Large intestine (tissue), 3 donors: ENCODE results near the gene GYS2. TPM values are rescaled to one million over a fixed set of nuclear protein-coding genes. Genes with fewer than 3 reads are reported as not detected.

ENCODE experiments used
- DNase-seq, 2 donors: peaks; one replicate each; pipeline versions ENCODE4 v3.0.0 to v3.0.0-alpha.2; 2013
- H3K27ac ChIP-seq: one replicate; pipeline ENCODE4 v1.5.1; 2013; ENCODE audit warnings: low read length
- H3K27me3 ChIP-seq: 2 replicates; pipeline ENCODE4 v1.6.1; 2013; ENCODE audit warnings: low read length; ENCODE audit not compliant: control insufficient read depth, insufficient read depth
- H3K36me3 ChIP-seq: 2 replicates; pipeline ENCODE4 v1.6.1; 2013; ENCODE audit warnings: low read length; ENCODE audit not compliant: control insufficient read depth, insufficient read depth
- H3K4me1 ChIP-seq: one replicate; pipeline ENCODE4 v1.6.1; 2013; ENCODE audit warnings: low read length; ENCODE audit not compliant: control insufficient read depth, insufficient read depth
- H3K4me3 ChIP-seq: one replicate; pipeline ENCODE4 v1.5.1; 2013; ENCODE audit warnings: low read length
- H3K9me3 ChIP-seq: one replicate; pipeline ENCODE4 v1.6.1; 2013; ENCODE audit warnings: mild to moderate bottlenecking, low read depth, low read length, moderate library complexity; ENCODE audit not compliant: control insufficient read depth
- WGBS: methylation state at CpG from one replicate; pipeline ENCODE4 v1.1.5; 2013; ENCODE audit warnings: low lambda C conversion rate; ENCODE audit not compliant: insufficient coverage; 5-methylcytosine and 5-hydroxymethylcytosine counted together
- polyA plus RNA-seq: library from polyadenylated mRNA; unstranded; fragments of 120-200 nt; gene quantifications from one replicate; pipeline ENCODE4 v1.2.1, GENCODE V29; 2013

GYS2 gene
- polyA plus RNA-seq, 1 donor = 0.03 TPM

- 100% methylated on average over 1 of the region's 1 CpG for WGBS
- Histone ChIP-seq H3K9me3 (no peaks in the 10 kb centered on the region), H3K27me3 (no peaks in the 10 kb centered on the region), H3K4me3 (no peak overlapping the region), H3K36me3 (no peaks in the 10 kb centered on the region), H3K4me1 (no peaks in the 10 kb centered on the region), H3K27ac (no peak overlapping the region)
- no peak for DNase-seq
Measured at GRCh38 chr12:21577516-21577915, 27.1 kb downstream of the GYS2 start.

- Histone ChIP-seq H3K27ac (no peak overlapping the region), H3K27me3 (no peaks in the 10 kb centered on the region), H3K36me3 (no peaks in the 10 kb centered on the region), H3K4me3 (no peak overlapping the region), H3K9me3 (no peaks in the 10 kb centered on the region), H3K4me1 (no peaks in the 10 kb centered on the region)
- no peak for DNase-seq
- WGBS = 96% methylated on average over 2 of the region's 2 CpGs
Measured at GRCh38 chr12:21576431-21576830, 28.2 kb downstream of the GYS2 start.

GRCh38 chr12:21573733-21574358 lies 30.8 kb downstream of the GYS2 start:
- no peaks in the 10 kb centered on the region for H3K9me3 ChIP-seq
- WGBS = no CpG with 5 or more reads among the region's 4 CpGs

GRCh38 chr12:21571046-21571445 lies 33.6 kb downstream of the GYS2 start:
- no CpG with 5 or more reads among the region's 5 CpGs for WGBS
- Histone ChIP-seq H3K27ac (no peak overlapping the region), H3K27me3 (no peaks in the 10 kb centered on the region), H3K4me3 (no peak overlapping the region), H3K9me3 (no peaks in the 10 kb centered on the region), H3K36me3 (no peaks in the 10 kb centered on the region), H3K4me1 (peaks cover 3% of the 10 kb centered on the region)
- DNase-seq = no peak

More at GRCh38 chr12:21573733-21574358, 30.8 kb downstream of the GYS2 start:
- Histone ChIP-seq H3K27ac (no peak overlapping the region), H3K27me3 (no peaks in the 10 kb centered on the region), H3K4me3 (no peak overlapping the region), H3K36me3 (no peaks in the 10 kb centered on the region), H3K4me1 (no peaks in the 10 kb centered on the region)
- no peak for DNase-seq

GRCh38 chr12:21568115-21568514 lies 36.5 kb downstream of the GYS2 start:
- H3K27me3 ChIP-seq = no peaks in the 10 kb centered on the region
- no peak for DNase-seq
- H3K36me3 ChIP-seq = no peaks in the 10 kb centered on the region
- H3K27ac ChIP-seq = no peak overlapping the region
- no CpG with 5 or more reads among the region's 4 CpGs for WGBS
- H3K4me3 ChIP-seq = no peak overlapping the region
- H3K9me3 ChIP-seq = no peaks in the 10 kb centered on the region
- peaks cover 3% of the 10 kb centered on the region for H3K4me1 ChIP-seq

- peak overlapping the region; percentile 36 for H3K27ac ChIP-seq
- H3K4me3 ChIP-seq = no peak overlapping the region
- no peaks in the 10 kb centered on the region for H3K27me3 ChIP-seq
- DNase-seq = no peak
- peaks cover 3% of the 10 kb centered on the region for H3K4me1 ChIP-seq
- no peaks in the 10 kb centered on the region for H3K36me3 ChIP-seq
- WGBS = 87% methylated on average over 3 of the region's 3 CpGs
- H3K9me3 ChIP-seq = no peaks in the 10 kb centered on the region
Measured at GRCh38 chr12:21566907-21567394, 37.7 kb downstream of the GYS2 start.

- Histone ChIP-seq H3K4me1 (peaks cover 3% of the 10 kb centered on the region), H3K27me3 (no peaks in the 10 kb centered on the region), H3K9me3 (no peaks in the 10 kb centered on the region), H3K4me3 (no peak overlapping the region), H3K36me3 (no peaks in the 10 kb centered on the region), H3K27ac (peak overlapping the region; percentile 36)
- 70% methylated on average over 2 of the region's 5 CpGs for WGBS
- peak; percentile 64 to 77 for DNase-seq
Measured at GRCh38 chr12:21566223-21566906, 38.3 kb downstream of the GYS2 start.

- Histone ChIP-seq H3K9me3 (no peaks in the 10 kb centered on the region), H3K36me3 (no peaks in the 10 kb centered on the region), H3K4me3 (no peak overlapping the region), H3K27ac (no peak overlapping the region), H3K4me1 (peaks cover 3% of the 10 kb centered on the region), H3K27me3 (no peaks in the 10 kb centered on the region)
- WGBS = 67% methylated on average over 1 of the region's 2 CpGs
- no peak for DNase-seq
Measured at GRCh38 chr12:21562859-21563258, 41.8 kb downstream of the GYS2 start.

GRCh38 chr12:21561158-21561557 lies 43.5 kb downstream of the GYS2 start:
- H3K27ac ChIP-seq = no peak overlapping the region
- H3K4me1 ChIP-seq = no peaks in the 10 kb centered on the region

GRCh38 chr12:21559855-21560569 lies 44.6 kb downstream of the GYS2 start:
- 89% methylated on average over 4 of the region's 7 CpGs for WGBS
- Histone ChIP-seq H3K4me3 (no peak overlapping the region), H3K4me1 (no peaks in the 10 kb centered on the region), H3K27ac (no peak overlapping the region), H3K36me3 (no peaks in the 10 kb centered on the region), H3K27me3 (no peaks in the 10 kb centered on the region), H3K9me3 (no peaks in the 10 kb centered on the region)
- DNase-seq = no peak

More at GRCh38 chr12:21561158-21561557, 43.5 kb downstream of the GYS2 start:
- Histone ChIP-seq H3K4me3 (no peak overlapping the region), H3K27me3 (no peaks in the 10 kb centered on the region), H3K36me3 (no peaks in the 10 kb centered on the region), H3K9me3 (no peaks in the 10 kb centered on the region)
- WGBS = no CpG with 5 or more reads among the region's 2 CpGs
- peak in 1 of 2 donors; percentile 22 for DNase-seq
